Omental fat pad (tissue), 4 donors: ENCODE measurements around the gene MECP2. TPM values are rescaled to one million over a fixed set of nuclear protein-coding genes. Genes with fewer than 3 reads are reported as not detected.

Experiments
- ATAC-seq: fragments of 150-250 bp; one replicate; pipeline ENCODE4 v1.9.1; 2016; ENCODE audit warnings: mild to moderate bottlenecking, moderate library complexity; ENCODE audit not compliant: low FRiP score
- DNase-seq: peaks from one replicate; pipeline ENCODE4 v3.0.0-alpha.2; 2019; ENCODE audit warnings: low spot score
- CTCF ChIP-seq, 3 donors: fragments of 450-650 bp; IDR thresholded peaks; one replicate each; pipeline ENCODE4 v1.5.1; 2016 to 2017; ENCODE audit warnings: antibody characterized with exemption in 3 of 3, mild to moderate bottlenecking in 3 of 3, moderate library complexity in 2 of 3
- total RNA-seq, 4 donors: library from RNA; depleted of rRNA; stranded (reverse); fragments of >200 nt; gene quantifications; one replicate each; pipeline ENCODE4 v1.1.0, GENCODE V29; 2016

MECP2 gene
- total RNA-seq, 4 donors from 2014 or later, result 48.8 to 66.7 (median 56.0) TPM

- peak in 1 of 3 donors; percentile 28 for TF ChIP-seq CTCF (IDR thresholded peaks at IDR 0.05)
- ATAC-seq (no peak), DNase-seq (peak; percentile 94)
Measured at GRCh38 chrX:154051201-154051810, 46.2 kb downstream of the MECP2 start.

- ATAC-seq (no peak), DNase-seq (no peak)
- TF ChIP-seq CTCF (IDR thresholded peaks at IDR 0.05), result no peak
Measured at GRCh38 chrX:154050113-154050495, 47.4 kb downstream of the MECP2 start.

GRCh38 chrX:154049209-154050112 lies 48.1 kb downstream of the MECP2 start:
- DNase-seq, result no peak
- no peak for ATAC-seq
- TF ChIP-seq CTCF (IDR thresholded peaks at IDR 0.05), result no peak

- DNase-seq, result no peak
- no peak for TF ChIP-seq CTCF (IDR thresholded peaks at IDR 0.05)
- ATAC-seq, result no peak
Measured at GRCh38 chrX:154048398-154048797, 49.1 kb downstream of the MECP2 start.

- TF ChIP-seq CTCF (IDR thresholded peaks at IDR 0.05), result no peak
- DNase-seq (no peak), ATAC-seq (no peak)
Measured at GRCh38 chrX:154046940-154047610, 50.4 kb downstream of the MECP2 start.

GRCh38 chrX:154046031-154046781 lies 51.3 kb downstream of the MECP2 start:
- no peak for TF ChIP-seq CTCF (IDR thresholded peaks at IDR 0.05)
- DNase-seq (no peak), ATAC-seq (peak; percentile 39)
